K562 (cell line): ENCODE data around the gene JPT1. TPM values are rescaled to one million over a fixed set of nuclear protein-coding genes. Genes with fewer than 3 reads are reported as not detected.

Experiments used
- KLF1 ChIP-seq: fragments of 450-650 bp; IDR thresholded peaks from 2 replicates; pipeline ENCODE4 v1.6.1; 2016; ENCODE audit warnings: missing genetic modification characterization, missing compliant biosample characterization
- MNT ChIP-seq, 2 experiments: fragments of 450-650 bp; conservative IDR thresholded peaks; 2 replicates each; pipeline ENCODE4 v1.6.1; 2017; ENCODE audit warnings: mild to moderate bottlenecking in 2 of 2, moderate library complexity in 2 of 2
- PATZ1 ChIP-seq: fragments of 250-450 bp; sonication (Bioruptor Pico); IDR thresholded peaks from 2 replicates; pipeline ENCODE4 v1.5.0; 2020; ENCODE audit warnings: mild to moderate bottlenecking, borderline replicate concordance
- RBM15 ChIP-seq: fragments of 200-400 bp; formaldehyde crosslinking; IDR thresholded peaks from 2 replicates; pipeline ENCODE4 v1.6.1; 2018; ENCODE audit warnings: mild to moderate bottlenecking, low read length, moderate library complexity; ENCODE audit not compliant: insufficient read depth
- SIN3B ChIP-seq: fragments of 450-650 bp; IDR thresholded peaks from 2 replicates; pipeline ENCODE4 v1.6.1; 2017; ENCODE audit warnings: low read depth, mild to moderate bottlenecking, moderate library complexity
- SIRT6 ChIP-seq: IDR thresholded peaks from one replicate; pipeline ENCODE4 v1.6.1; 2012; ENCODE audit warnings: low read depth, mild to moderate bottlenecking, control low read depth, inconsistent platforms, low read length, moderate library complexity
- THAP7 ChIP-seq: fragments of 250-450 bp; sonication (Bioruptor Pico); IDR thresholded peaks from 2 replicates; pipeline ENCODE4 v1.5.0; 2021
- TOE1 ChIP-seq, 2 experiments: fragments of 450-650 bp in 1 of 2; sonication (generic) in 1 of 2; formaldehyde crosslinking in 1 of 2; IDR thresholded peaks; 2 replicates each; pipeline versions ENCODE4 v1.7.1 to v1.8.0; 2016 to 2022; ENCODE audit warnings: borderline replicate concordance in 2 of 2, mild to moderate bottlenecking in 2 of 2, antibody characterized with exemption in 1 of 2, inconsistent platforms in 1 of 2, low read depth in 1 of 2, missing genetic modification reagents in 1 of 2, moderate library complexity in 1 of 2
- ZBTB26 ChIP-seq: fragments of 450-650 bp; formaldehyde crosslinking; IDR thresholded peaks from 2 replicates; pipeline ENCODE4 v1.4.0; 2022; ENCODE audit warnings: missing genetic modification characterization
- ZBTB40 ChIP-seq, 2 experiments: fragments of 450-650 bp in 1 of 2; sonication (generic) in 1 of 2; formaldehyde crosslinking in 1 of 2; IDR thresholded peaks; 2 replicates each; pipeline versions ENCODE4 v1.7.1 to v1.9.0; 2016 to 2022; ENCODE audit warnings: inconsistent platforms in 1 of 2, mild to moderate bottlenecking in 1 of 2, missing genetic modification reagents in 1 of 2
- ZNF408 ChIP-seq: fragments of 250-450 bp; sonication (Bioruptor Pico); IDR thresholded peaks from 2 replicates; pipeline ENCODE4 v1.4.0; 2020; ENCODE audit warnings: low read depth, mild to moderate bottlenecking, moderate library complexity
- polyA plus RNA-seq, 8 experiments: library from polyadenylated mRNA; depleted of rRNA in 4 of 8; stranded (reverse) in 5 of 8; unstranded in 3 of 8; fragments of >200 nt; fragmentation: Nextera tagmentation in 2 of 8; fragmentation: Illumina TruSeq in 1 of 8; extraction: Ambion mirVana in 2 of 8; extraction: Trizol in 1 of 8; gene quantifications; 2 replicates each; pipeline versions ENCODE4 v1.2.1 to v1.2.3, GENCODE V29; 2011 to 2014; ENCODE audit warnings: inconsistent platforms in 1 of 8, missing spikeins in 1 of 8
- total RNA-seq, 7 experiments: library from RNA; depleted of rRNA in 6 of 7; stranded (reverse); fragments of >200 nt in 6 of 7; fragmentation: Illumina TruSeq in 2 of 7; extraction: Trizol in 2 of 7; gene quantifications; 2 replicates each; pipeline versions ENCODE4 v1.2.1 to v1.2.3, GENCODE V29; 2011 to 2021; ENCODE audit warnings: low replicate concordance in 1 of 7

The JPT1 gene
- total and polyA plus RNA-seq, 9 of the 15 experiments (the other 6 are each of a cell fraction or from before 2014, with no cell fraction given) = 56.7 to 292 (median 144) TPM

- peak; percentile 54; the same call in 1 of the 2 replicates for TF ChIP-seq ZBTB40 (IDR thresholded peaks at IDR 0.05)
- TF ChIP-seq ZBTB40 (CRISPR knock-in tag; IDR thresholded peaks at IDR 0.05) = no peak
- TF ChIP-seq SIRT6 = no peak
- no peak for TF ChIP-seq ZBTB26 (CRISPR knock-in tag)
- no peak for TF ChIP-seq MNT (conservative IDR thresholded peaks at IDR 0.05)
- no peak for TF ChIP-seq RBM15
- TF ChIP-seq TOE1 (IDR thresholded peaks at IDR 0.05; ENCODE audit: borderline replicate concordance) = no peak
- TF ChIP-seq TOE1 (CRISPR knock-in tag; IDR thresholded peaks at IDR 0.05; ENCODE audit: borderline replicate concordance, low read depth) = no peak
- no peak for TF ChIP-seq KLF1 (tag)
- no peak for TF ChIP-seq PATZ1
- no peak for TF ChIP-seq ZNF408 (CRISPR knock-in tag)
- TF ChIP-seq THAP7 (CRISPR knock-in tag) = 0 out of 2 replicates have a peak, but pooled peaks have one; percentile 42
- no peak for TF ChIP-seq SIN3B
Observed at GRCh38 chr17:75087182-75087557, 67.1 kb downstream of the JPT1 start (continued).
